Limb (tissue), 2 donors: ENCODE measurements around the gene HLX.

Experiments used
- DNase-seq, 2 donors: peaks; one replicate each; pipeline ENCODE4 v3.0.0-alpha.2; 2016; ENCODE audit errors: extremely low spot score in 2 of 2

Gene HLX

DNA sequence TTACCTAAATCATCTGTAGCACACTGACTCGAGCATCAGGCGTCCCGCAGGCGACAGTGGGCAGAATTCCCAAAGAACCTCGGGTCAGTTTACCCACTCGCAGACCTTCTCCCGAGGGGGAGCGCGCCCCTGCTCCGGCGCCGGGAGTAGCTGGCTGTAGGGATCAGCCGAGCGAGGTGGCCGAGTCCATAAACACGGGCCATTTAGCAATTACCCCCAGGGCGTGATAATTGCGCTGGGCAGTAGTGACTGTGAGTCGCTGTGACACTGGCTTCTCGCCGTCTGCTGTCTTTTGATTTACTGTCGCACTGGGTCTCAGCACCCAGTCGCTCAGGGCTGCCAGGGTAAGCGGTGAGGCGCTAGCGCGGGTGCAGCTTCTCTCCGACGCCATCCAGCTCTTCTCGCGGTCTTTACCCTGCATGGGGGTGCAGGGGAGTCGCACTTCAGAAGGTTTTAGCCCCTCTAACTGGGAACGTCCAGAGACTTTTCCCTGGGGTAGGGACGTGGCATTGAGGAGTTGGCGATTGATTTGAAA is 16.2 kb downstream of the HLX start:
- no peak for DNase-seq

DNA sequence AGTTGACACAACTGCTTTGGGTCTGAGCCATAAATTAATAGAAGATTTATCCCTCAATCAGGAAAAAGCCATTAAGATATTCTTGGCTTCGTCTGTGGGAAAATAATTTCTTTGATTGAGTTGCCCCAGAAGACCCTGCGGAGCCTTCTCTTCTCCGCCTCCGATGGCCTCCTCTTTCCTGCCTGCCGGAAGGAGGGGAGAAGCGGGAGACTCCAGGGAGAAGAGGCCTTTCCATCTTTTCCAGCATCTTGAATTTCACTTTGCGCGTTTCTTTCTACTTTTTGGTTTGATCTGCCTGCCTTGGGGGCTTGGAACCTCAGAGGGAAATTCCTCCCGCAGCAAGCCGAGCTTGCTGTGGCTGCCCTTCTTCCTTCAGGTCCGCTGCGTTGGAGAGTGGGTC is 16.8 kb downstream of the HLX start:
- no peak for DNase-seq

DNA sequence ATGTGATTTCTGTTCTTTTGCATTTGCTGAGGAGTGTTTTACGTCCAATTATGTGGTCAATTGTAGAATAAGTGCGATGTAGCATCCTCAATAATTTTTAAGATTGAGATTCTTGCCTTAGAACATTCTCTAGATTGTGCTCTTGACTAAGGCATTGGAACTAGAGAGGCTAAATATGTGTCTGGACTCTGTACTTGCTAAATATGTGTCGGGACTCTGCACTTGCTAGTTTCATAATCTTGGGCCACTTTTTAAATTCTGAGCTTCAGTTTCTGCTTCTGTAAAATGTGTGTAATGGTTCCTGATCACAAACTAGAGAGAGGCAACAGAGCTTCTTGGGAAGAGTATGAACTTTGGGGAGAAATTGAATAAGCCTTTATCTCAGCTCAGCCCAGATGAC is 21.6 kb downstream of the HLX start:
- no peak for DNase-seq

DNA sequence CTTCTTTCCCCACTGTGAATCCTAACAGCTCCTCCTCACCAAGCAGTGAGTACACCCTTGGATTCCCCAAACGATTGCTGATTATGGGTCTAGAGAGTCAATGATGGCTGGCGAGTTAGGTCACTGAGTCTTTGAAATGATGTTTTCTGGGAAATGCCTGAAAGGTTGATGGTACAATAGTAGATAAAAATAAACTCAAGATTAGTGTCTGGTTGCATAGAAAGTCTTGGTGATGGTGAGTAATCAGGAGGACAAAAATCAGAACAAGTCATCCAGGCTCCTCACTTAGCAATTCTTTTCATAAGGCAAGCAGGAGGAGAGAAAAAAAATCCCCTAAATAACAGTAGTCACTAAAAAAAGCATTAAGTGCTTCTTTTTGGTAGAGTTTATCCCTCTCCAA is 22.6 kb downstream of the HLX start:
- no peak for DNase-seq

DNA sequence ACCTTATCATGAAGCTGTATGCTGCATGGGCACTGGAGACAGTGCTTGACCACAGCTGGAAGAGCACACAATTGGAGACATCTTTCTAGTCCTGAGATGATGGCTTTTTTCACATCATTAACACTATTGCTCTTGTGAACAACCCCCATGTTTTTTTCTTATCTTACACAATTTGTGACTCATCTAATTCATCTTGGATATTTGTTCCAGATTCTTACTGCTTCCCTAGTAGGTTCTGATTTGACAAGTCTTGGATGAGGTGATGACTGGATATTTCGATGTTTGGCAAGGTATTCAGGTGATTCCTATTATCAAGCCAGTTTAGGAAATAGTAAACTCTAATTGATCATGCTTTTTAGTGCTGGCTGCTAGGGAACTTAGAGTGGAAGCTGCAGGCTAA is 23.7 kb downstream of the HLX start:
- no peak for DNase-seq

DNA sequence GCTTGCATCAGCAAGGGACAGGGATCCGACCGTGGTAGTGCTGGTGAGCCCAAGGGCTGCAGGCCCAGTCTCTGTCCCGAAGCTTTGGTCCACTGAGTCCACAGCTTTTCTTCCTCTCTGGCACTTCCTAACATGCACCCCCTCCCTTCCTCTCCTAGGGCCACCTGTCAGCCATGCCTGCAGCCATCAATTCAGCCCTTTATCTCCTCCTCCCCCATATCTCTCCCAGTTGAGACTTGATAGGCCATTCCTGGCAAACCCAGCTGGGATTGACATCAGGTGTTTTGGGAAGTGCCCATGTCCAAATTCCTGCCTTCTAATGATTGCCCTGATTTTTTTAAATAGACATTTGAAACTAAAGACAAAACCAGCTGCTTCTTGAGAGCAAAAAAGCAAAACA is 25.6 kb downstream of the HLX start:
- DNase-seq: no peak

DNA sequence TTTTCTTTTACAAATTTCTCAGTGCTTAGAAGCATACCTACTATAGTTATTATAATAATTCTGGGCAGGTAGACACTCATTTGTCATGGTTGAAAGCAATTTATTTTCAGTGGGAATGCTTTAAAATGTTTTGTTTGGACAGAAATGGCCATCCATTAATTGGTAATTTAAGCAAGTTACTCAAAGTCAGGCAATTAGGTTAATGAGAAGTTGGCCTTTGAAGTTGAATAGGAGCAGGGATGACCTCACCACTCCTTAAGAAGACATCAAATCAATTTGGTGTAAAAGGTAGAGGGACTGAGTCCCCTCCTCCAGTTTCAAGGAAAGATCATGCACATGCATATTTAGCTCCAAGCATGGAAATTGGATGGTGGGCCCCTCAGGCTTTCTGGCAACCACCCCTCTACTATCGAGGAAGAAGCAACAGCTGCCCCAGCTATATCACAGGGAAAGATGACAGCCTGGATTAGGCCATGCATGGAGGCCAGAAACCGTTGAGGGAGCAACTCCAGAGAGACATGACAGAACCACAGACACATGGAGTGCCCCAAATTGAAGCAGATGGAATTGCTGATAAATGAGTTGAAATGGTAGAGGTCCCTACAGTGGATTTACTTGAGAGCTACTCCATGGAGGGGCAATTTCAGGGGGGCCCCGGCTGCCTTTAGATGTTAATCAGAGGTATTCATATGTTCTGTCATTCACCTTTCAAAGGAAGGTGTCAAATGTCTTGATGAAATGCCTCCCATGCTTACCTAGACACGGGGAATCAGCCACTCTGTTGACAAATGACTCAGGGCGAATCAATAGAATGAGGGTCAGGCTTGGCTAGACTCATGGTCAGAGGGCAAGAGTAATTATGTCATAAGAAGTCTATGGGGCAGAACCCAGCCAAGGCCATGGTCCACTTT is 26.7 kb downstream of the HLX start:
- peak in 1 of 2 donors; percentile 35 for DNase-seq

DNA sequence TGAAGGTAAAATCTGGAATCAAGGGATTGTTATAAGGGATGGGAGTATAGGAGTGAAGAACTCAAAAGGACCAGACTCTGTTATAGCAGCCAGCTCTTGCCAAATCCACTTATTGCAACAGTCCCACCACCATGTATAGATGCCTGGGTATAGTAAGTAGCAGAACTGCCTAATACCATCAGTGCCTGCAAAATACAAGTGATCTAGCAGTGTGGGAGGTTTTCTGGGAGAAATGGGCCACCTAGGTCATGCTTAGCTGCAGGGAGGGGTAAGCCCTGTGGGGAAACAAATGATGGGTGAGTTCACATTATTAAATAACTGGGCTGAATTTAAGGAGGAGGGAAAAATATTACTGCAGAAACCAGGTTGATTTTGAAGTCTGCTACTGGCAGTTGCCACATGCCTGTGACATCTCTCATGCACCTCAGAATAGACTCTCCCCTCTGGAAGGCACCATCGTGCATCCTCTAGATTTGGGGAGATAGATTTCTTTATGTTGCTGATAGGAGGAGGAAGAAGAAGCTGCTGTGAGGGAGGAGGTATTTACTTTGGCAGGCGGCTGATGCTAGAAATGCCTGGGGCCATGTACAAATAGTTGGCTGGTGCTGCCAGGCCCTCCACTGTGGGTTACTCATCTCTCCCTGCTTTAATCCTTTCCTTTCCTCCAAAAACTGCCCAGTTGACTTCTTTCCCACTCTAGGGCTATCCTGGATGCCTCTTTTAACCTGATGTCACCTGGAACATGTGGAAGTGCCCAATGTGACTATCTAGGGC is 27.5 kb downstream of the HLX start:
- DNase-seq: no peak

DNA sequence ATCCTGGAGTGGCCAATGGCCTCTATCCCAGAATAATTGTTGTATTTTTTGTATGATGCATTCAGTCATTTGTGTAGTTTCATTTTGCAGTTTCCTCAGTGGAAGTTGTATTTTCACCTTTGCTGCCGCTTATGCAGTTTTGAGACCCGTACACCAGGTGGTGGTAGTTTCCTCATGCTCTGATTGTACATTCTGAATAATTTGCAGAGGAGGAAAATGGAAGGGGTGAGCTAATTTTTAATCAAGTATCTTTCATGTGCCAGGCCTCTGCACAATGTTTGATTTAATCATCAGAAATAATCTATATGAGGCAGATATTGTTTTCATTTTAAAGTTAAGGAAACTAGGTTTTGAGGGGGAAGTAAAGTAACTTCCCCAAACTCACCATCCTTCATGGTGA is 29.5 kb downstream of the HLX start:
- no peak for DNase-seq

DNA sequence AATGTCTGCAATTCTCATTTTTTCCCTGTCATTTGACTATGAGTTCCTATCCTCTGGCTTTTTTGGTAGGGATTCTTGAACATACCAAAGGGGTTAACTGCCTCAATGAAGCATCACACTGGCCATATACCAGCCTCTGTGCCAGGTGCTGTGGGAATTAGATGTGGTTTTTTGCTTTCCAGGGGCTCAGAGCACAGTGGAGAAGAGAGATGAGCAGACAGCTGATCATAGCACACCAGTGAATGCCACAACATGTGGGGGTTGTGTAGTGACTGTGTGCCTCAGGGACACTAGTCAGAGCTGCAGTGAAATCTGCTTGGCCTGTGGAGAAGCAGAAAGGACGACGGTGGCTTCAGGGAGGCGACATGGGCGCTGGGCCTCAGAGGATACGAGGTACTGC is 30.8 kb downstream of the HLX start:
- DNase-seq: no peak

DNA sequence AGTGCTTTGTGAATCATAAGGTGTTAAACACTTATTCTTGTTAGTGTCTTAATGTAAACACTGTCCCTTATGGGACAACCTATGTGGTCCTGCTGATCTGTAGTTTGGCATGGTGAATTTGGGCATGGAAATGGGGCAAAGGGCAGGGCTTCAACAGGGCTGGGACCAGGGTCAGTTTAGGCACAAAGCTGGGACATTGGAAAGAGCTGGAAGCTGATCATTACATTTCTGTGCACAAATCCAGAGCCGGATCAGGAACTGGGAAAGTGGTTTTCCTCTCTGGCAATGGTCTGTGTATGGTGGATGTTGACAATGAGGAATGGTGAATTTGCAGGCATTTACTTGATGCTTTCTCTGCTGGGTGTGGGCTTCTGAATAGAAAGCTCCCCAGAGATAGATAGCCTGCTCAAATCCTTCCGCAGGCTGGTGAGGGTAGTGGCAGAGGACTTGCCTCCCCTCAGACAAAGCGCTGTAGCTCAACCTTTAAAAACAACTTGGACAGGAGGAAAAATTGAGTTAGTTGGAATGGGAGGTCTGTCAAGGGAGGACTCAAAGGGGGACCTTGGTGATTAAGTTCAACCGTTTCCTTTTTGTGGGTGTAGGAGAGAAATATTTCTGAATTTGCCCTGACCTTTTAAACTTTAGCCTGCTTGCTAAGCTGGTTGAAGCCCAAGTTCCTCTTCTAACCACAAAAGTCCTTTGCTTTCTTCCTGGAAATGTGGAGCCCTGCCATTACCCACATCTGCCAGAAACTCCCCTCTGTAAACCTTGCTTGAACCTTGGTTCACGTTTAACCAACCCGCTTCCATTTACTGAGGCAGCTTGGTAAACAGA is 35.3 kb downstream of the HLX start:
- DNase-seq: no peak

DNA sequence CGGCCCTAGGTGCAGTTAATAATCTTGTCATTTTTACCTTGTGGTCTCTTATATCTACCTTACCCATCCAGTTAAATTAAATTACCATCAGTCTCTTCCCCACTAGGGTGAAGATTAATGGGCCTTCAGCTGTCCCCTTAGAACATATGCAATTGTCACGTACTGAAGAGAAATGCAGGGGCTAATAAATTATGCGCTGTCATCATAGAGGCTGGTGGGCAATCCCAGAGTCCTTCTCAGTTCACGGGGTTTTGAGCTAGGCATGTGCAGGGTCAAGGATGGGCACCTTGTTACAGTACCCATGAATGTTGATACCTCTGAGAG is 35.8 kb downstream of the HLX start:
- DNase-seq: no peak

DNA sequence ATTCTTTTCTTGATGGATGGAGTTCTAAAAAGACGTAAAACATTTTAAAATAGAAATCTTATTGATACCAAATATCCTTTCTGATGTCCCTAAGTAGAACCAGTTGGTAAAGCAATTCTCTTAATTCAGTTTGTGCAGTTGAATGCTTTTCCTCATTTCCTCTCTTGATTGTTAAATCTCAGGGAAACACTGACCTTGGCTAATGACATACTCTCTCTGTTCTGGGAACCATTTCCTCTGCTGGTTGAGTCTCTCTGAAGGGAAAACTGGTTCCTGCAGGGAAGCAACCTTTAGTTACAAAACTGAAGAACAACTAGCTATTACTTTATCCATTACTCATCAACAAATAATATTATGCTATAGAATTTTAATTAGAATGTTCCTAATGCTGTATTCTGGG is 36.7 kb downstream of the HLX start:
- no peak for DNase-seq

DNA sequence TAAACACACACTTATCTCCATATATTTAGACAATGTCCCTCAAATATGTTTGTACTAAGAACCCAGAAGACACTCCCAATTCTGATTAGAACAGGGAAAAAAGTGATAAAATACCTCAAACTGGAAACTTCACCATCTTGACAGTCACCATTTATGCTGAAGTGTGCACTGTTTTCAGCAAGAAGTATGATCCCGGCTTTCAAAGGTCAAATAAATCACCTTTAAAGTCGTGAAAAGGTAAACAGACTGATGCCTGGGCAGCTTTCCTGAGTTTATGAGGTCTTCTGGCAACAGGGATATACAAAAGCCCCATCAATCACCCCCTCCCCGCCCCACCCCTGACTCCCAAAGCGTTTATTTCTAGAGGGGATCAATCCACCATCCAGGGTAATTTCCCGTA is 37.9 kb downstream of the HLX start:
- DNase-seq: no peak

DNA sequence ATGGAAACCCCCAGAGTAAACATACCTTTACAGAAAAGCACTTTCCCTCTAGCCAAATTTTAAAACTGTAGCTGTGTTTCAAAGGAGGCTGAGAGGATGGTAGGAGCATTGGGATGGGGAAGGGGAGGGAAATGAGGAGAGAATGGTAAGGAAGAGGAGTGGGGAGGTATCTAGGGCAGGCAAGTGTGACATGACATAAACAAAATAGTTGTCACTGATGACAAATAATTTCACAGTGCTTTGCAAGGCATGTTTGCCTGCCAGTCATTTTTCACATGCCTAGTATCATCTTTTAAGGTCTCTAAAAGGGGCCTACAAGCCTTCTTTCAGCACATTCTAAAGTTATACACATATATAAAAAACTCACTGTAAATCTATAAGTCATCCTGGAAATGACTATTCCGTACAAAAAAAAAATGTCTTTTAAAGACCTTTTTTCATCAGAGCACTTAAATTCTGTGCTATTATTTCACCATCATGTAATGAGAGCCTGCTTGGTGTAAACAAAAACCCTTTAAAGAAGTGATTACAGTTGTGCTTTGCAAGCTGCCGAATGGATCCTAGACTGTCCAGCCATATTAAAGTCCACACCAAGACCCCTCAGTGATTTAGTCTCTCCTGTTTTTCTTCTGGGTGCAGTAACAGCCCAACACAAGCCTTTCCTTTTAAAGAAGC is 38.4 kb downstream of the HLX start:
- DNase-seq: no peak

DNA sequence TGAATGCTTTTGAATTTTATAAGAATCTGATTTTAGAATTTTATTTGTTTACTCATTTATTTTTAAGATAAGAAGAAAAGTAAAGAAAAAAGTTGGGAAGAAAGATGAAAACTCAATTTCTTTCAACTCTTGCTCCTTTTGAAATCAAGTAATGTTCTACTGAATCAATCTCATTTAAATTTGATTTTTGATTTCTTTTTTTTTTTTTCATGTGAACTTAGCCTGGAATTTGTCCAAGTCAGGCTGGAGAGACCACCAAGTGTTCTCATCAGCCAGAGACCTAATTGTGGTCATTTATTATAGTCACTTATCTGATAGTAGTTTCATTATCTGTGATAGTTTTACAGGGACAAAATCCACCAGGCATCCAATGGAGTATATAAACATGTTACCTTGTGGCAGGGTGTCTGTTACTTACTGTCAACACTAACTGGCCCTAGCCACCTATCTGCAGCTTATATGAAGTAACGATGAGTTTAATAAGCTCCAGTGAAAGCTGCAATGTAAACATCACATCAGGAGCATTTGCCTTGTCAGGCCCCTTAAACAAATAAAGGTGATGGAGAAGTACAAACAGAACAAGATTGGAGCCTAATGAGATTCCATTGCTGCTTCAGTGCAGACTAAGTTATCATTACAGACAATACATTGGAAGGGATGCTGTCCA is 39.2 kb downstream of the HLX start:
- no peak for DNase-seq

DNA sequence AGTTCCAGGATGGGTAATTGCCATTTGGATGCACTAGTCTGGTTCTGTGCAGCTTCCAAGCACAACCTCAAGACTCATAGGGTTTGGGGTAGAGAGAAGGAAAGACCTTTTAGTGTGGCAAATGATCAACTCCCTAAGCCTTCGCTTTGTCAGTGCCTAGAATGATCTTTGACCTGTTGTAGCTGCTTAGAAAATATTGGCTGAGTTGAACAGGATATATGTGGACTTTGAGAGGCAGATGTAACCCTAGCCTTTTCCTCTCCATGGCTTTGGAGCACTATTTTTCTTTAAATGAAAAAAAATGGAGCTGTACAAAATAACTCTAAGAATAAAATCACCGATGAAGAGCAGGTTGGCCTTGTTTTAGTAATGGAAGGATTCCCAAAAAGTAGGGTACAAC is 41.7 kb downstream of the HLX start:
- DNase-seq: no peak

DNA sequence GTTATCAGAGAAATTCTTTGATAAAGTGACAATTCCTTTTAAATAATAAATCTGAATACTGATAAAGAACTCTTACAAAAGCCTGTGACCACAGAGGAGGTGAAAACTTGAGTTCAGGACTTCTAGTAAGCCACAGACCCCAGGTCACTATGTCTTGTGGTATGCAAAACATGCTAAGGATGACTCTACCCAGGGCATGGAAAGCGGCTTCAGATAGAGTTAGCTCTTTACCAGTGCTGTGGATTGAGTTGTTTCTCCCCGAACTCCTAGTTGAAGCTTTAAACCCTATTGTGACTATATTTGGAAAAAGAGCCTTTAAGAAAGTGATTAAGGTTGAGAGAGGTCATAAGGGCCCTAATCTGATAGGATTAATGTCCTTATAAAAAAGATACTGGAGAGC is 42.3 kb downstream of the HLX start:
- DNase-seq: no peak

DNA sequence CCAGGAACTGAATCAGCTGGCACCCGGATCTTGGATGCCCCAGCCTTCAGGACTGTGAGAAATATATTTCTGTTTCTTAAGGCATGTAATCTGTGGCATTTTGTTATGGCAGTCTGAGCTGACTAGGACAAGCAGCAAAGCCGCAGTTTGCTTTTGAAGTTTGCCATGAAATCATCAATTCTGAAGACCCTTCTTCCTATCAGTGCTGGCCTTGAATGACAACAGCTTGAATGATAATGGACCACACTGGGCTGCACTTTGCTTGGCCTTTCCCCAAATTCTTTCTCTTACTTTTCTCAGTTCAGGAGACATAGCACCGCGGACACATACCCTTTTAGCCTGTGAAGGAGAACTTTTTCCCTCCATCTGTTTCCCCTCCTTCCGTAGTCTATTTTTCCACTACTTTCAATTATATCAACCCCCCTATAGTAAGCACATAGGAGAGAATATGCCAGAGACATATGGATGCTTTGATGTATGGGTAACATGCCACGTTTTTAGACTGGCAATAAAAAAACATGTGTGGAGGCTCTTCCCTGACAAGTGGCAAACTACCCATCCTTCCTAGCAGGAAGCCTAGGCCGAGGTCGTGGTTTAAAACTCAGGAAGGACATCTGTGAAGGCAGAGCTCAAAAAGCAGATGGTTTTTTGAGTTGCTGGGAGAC is 42.9 kb downstream of the HLX start:
- no peak for DNase-seq

DNA sequence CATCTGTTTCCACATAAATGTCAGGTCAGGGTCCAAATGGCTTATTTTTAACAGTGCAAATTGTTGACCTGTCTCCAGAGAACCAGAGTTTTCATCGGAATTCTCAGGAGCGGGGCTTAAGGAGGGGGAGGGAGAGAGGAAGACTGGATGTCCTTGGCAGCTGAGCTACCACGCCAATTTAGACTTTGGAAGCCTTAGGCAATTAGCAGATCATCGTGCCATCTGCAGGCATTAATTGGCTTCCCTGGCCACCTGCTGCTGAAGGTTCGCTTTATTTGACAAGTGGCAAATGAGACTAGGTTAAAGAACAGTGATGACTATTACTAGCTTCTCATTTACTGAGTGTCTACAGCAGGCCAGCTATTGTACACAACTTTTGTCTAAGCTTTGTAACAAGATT is 43.7 kb downstream of the HLX start:
- DNase-seq: no peak
